GM12801 (cell line): ENCODE results near the gene ST6GALNAC5.

ENCODE experiments used
- CTCF ChIP-seq: IDR thresholded peaks from one replicate; pipeline ENCODE4 v1.5.1; 2011; ENCODE audit warnings: control low read depth; ENCODE audit not compliant: insufficient read length; ENCODE audit errors: extremely low read depth

ST6GALNAC5 gene

DNA sequence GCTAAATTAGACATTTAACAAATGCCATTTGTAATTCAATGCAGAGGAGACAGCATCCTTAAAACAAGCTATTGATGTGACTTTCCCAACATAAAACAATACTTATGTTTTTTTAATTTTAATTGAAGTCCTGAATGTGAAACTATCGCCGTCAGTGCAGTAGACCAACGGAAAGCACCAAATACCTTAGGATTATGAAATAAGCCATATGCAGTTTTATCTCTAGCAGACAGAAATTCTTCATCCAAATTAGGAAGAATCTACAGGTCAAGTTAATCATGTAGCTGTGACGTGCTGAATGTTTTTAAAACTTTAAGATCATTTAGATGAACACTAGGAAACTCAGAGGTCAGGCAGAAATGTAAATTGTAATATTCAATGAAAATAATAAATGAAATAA is 714 bp upstream of the ST6GALNAC5 start:
- no peak for TF ChIP-seq CTCF

DNA sequence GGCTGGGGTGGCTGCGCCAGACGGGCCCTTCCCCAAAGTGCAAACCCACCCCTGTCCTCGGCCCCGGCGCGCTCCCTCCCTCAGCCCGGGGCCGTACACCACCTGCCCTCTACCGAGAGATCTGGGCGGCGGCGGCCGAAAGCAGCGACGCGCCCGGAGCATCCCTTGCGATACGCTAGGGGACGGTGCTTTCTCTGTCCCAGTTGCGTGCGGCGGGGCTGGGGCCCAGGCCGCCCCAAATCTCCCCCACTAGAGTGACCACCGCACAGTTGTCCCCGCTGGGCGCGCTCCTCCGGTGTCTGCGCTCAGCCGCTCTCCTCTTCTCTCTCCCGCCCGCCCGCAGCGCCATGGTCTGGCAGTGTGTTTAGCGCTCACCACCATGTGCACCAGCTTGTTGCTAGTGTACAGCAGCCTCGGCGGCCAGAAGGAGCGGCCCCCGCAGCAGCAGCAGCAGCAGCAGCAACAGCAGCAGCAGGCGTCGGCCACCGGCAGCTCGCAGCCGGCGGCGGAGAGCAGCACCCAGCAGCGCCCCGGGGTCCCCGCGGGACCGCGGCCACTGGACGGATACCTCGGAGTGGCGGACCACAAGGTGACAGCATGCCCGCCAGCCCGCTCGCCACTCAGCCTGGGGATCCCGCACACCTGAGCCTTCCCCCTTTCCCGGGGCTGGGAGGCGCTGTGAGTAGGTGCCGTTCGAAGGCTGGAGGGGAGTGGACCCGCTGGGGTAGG is 1.0 kb downstream of the ST6GALNAC5 start:
- no peak for TF ChIP-seq CTCF

DNA sequence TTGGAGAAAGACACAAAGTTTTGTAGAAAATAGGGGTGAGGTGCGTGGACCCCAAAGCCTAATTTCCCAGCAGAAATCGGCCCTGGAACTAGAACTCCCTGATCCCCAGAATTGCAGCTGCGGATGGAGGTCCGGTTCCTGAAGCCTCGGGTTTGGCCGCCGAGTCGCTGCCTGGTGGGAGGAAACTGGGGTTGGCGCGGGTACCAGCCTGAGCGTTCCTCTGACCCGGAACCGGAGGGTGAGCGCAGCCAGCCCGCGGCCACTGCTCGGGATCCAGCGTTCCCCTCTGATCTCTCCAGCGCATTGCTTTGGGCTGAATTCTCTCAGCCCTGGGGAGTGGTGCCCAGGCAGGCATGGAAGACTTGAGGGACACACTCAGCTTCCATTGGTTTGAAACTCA is 1.6 kb downstream of the ST6GALNAC5 start:
- TF ChIP-seq CTCF = no peak

- no peak for TF ChIP-seq CTCF
Measured at GRCh38 chr1:76870037-76870436, 2.8 kb downstream of the ST6GALNAC5 start.

DNA sequence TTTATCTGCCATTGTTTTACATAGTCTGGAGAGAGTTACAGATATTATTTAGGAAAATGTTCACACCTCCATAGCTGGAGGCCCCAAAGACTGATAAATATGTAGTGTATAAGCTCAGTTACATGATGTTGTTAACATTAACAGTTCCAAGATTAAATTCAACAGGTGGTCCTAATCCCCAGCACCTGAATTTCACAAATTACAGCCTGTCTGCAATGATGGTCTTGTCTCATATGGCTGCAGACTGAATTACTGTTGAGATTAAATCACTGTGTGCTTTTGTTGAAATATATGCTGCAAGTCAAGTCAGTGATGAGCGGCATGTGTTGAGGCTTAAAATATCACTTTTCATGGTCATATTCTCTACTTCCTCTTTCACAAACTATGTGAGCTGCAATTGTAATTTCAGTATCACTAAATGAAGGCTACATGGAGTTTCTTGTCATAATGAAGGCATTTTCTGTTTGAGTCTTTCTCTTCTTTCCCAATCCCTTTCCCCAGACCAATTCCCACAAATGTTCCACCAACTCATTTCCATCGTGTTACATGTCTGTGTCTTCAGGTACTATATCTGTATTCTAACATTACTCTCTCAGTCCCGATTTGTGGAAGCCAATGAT is 4.2 kb downstream of the ST6GALNAC5 start:
- TF ChIP-seq CTCF = no peak

GRCh38 chr1:76872944-76873343 is 5.7 kb downstream of the ST6GALNAC5 start:
- TF ChIP-seq CTCF = no peak

DNA sequence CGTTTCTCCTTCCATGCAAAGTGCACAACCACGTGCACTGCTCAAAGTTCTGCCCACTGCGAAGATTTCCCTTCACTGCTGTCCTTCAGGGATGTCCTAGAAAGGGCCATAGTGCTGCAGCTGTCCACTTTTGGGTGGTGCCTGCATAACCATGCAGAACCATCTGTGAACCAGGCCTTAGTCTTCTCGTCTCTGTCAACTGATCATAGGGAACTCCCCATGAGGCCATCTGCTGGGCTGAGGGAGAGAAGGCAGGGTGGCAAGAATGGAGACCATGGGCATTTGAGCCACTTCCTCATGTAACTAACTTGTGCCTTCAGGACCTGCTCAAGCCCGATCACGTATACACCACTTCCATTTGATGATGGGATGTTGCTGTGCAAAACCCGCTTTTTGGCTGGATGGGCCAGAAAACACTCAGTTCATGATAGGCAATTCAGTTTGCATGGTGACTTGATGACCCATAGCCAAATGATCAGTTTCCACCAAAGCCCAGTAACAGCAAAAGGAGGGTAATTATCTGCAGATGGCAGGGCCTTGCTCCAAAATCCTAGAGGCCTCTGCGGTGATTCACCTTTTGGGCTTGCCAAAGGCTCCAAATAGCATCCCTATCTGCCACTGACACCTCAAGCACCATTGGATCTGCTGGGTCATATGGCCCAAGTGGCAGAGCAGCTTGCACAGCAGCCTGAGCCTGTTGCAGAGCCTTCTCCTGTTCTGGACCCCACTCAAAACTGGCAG is 9.5 kb downstream of the ST6GALNAC5 start:
- no peak for TF ChIP-seq CTCF
